ENCODE measurements around the gene UPK1A. TPM values are rescaled to one million over a fixed set of nuclear protein-coding genes. Genes with fewer than 3 reads are reported as not detected.

The UPK1A gene
- total and polyA plus RNA-seq, 10 of the 15 experiments (the other 5 are each of a cell fraction or from before 2014, with no cell fraction given): 0.15 to 1.9 (median 0.26) TPM; not detected in 7

DNA sequence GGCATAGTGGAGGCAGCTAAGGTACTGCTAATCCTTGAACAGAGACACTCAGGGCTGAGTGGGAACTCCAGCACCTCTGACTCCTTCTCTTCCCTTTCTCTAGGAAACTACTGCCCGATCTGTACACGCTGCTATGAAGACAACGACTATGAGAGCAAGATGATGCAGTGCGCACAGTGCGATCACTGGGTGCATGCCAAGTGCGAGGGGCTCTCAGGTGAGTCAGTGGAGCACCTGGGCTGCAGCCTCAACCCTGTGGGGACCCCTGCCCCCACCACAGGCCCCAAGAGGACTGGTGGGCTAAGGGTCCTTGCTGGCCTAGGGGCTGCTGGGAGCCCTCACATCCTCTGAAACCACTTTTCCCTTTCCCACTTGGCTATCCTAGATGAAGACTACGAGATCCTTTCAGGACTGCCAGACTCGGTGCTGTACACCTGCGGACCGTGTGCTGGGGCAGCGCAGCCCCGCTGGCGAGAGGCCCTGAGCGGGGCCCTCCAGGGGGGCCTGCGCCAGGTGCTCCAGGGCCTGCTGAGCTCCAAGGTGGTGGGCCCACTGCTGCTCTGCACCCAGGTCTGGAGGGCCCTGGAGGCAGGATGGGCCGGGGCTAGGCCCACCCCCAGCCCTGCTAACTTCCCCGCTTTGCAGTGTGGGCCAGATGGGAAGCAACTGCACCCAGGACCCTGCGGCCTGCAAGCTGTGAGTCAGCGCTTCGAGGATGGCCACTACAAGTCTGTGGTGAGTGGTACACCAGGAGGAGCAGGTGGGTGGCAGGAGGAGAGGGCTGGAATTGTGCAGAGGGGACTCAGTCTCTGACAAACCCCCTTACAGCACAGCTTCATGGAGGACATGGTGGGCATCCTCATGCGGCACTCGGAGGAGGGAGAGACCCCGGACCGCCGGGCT lies 61.0 kb downstream of the UPK1A start (continued):
- no peak for TF ChIP-seq ZSCAN29 (IDR thresholded peaks at IDR 0.05)
- TF ChIP-seq PML (IDR thresholded peaks at IDR 0.05; ENCODE audit: low read length): no peak
- TF ChIP-seq HCFC1 (IDR thresholded peaks at IDR 0.05; ENCODE audit: low read length): no peak
- no peak for TF ChIP-seq ZNF217 (IDR thresholded peaks at IDR 0.05)
- TF ChIP-seq NR2C1 (IDR thresholded peaks at IDR 0.05): no peak
- TF ChIP-seq, protein P1, sequence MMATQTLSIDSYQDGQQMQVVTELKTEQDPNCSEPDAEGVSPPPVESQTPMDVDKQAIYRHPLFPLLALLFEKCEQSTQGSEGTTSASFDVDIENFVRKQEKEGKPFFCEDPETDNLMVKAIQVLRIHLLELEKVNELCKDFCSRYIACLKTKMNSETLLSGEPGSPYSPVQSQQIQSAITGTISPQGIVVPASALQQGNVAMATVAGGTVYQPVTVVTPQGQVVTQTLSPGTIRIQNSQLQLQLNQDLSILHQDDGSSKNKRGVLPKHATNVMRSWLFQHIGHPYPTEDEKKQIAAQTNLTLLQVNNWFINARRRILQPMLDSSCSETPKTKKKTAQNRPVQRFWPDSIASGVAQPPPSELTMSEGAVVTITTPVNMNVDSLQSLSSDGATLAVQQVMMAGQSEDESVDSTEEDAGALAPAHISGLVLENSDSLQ (IDR thresholded peaks at IDR 0.05): no peak
- TF ChIP-seq CBX3 (IDR thresholded peaks at IDR 0.05; ENCODE audit: borderline replicate concordance, low read depth): no peak
- no peak for TF ChIP-seq STAT1 (conservative IDR thresholded peaks at IDR 0.05)
- TF ChIP-seq ETV6 (conservative IDR thresholded peaks at IDR 0.05 in 1 of 2, IDR thresholded peaks at IDR 0.05 in 1 of 2; ENCODE audit: borderline replicate concordance in 1 of 2, low read depth in 1 of 2): no peak

Other genes starting within 250 kb of the UPK1A start
Only the 7 nearest of the 28 such genes appear.
- gene HAUS5, start 53.8 kb upstream of the UPK1A start, total RNA-seq (2014; rRNA removed): 25.7 and 28.0 TPM in 2 replicates
- 8.6 and 8.9 TPM in 2 replicates for gene HAUS5, start 53.8 kb upstream of the UPK1A start, total RNA-seq (2014; rRNA removed; fragmentation: Illumina TruSeq; extraction: Trizol)
- 32.6 and 34.9 TPM in 2 replicates for gene HAUS5, start 53.8 kb upstream of the UPK1A start, total RNA-seq (2021)
- gene HAUS5, start 53.8 kb upstream of the UPK1A start, polyA plus RNA-seq (2011; rRNA removed): 7.9 and 9.7 TPM in 2 replicates
- gene HAUS5, start 53.8 kb upstream of the UPK1A start, polyA plus RNA-seq (2014; fragmentation: Illumina TruSeq; extraction: Trizol): 5.1 and 7.6 TPM in 2 replicates
- gene HAUS5, start 53.8 kb upstream of the UPK1A start, polyA plus RNA-seq (2014; fragmentation: Nextera tagmentation; extraction: Ambion mirVana): 1 to 10 TPM; 3.1 to 3.6 TPM
- gene HAUS5, start 53.8 kb upstream of the UPK1A start, polyA plus RNA-seq (2014; rRNA removed): 25.5 and 28.5 TPM in 2 replicates
- 10 to 100 TPM; 31.3 to 32.0 TPM for gene HAUS5, start 53.8 kb upstream of the UPK1A start, polyA plus RNA-seq (2016; fragmentation: Nextera tagmentation; extraction: Ambion mirVana)
- gene RBM42, start 37.5 kb upstream of the UPK1A start, total RNA-seq (2014; rRNA removed): 53.9 and 58.8 TPM in 2 replicates
- 20.5 and 23.8 TPM in 2 replicates for gene RBM42, start 37.5 kb upstream of the UPK1A start, total RNA-seq (2014; rRNA removed; fragmentation: Illumina TruSeq; extraction: Trizol)
- 94.6 and 105 TPM in 2 replicates for gene RBM42, start 37.5 kb upstream of the UPK1A start, total RNA-seq (2021)
- gene RBM42, start 37.5 kb upstream of the UPK1A start, polyA plus RNA-seq (2011; rRNA removed): 16.6 and 38.3 TPM in 2 replicates
- gene RBM42, start 37.5 kb upstream of the UPK1A start, polyA plus RNA-seq (2014; fragmentation: Illumina TruSeq; extraction: Trizol): 4.0 and 16.3 TPM in 2 replicates
- gene RBM42, start 37.5 kb upstream of the UPK1A start, polyA plus RNA-seq (2014; fragmentation: Nextera tagmentation; extraction: Ambion mirVana): 10 to 100 TPM in 1 of 2 experiments, 1 to 10 TPM in 1; 4.2 to 11.1 TPM
- 68.4 and 83.3 TPM in 2 replicates for gene RBM42, start 37.5 kb upstream of the UPK1A start, polyA plus RNA-seq (2014; rRNA removed)
- gene RBM42, start 37.5 kb upstream of the UPK1A start, polyA plus RNA-seq (2016; fragmentation: Nextera tagmentation; extraction: Ambion mirVana): 100 to 1,000 TPM; 105 to 117 TPM
- gene ETV2, start 24.8 kb upstream of the UPK1A start, total RNA-seq (2014; rRNA removed): 0.82 and 1.1 TPM in 2 replicates
- gene ETV2, start 24.8 kb upstream of the UPK1A start, total RNA-seq (2014; rRNA removed; fragmentation: Illumina TruSeq; extraction: Trizol): 0.18 and 0.22 TPM in 2 replicates
- 0.93 and 1.3 TPM in 2 replicates for gene ETV2, start 24.8 kb upstream of the UPK1A start, total RNA-seq (2021)
- gene ETV2, start 24.8 kb upstream of the UPK1A start, polyA plus RNA-seq (2011; rRNA removed): 0.19 and 0.46 TPM in 2 replicates
- not detected in 2 replicates for gene ETV2, start 24.8 kb upstream of the UPK1A start, polyA plus RNA-seq (2014; fragmentation: Illumina TruSeq; extraction: Trizol)
- under 1 TPM; 0.10 to 0.13 TPM for gene ETV2, start 24.8 kb upstream of the UPK1A start, polyA plus RNA-seq (2014; fragmentation: Nextera tagmentation; extraction: Ambion mirVana)
- gene ETV2, start 24.8 kb upstream of the UPK1A start, polyA plus RNA-seq (2014; rRNA removed): 1.2 and 1.4 TPM in 2 replicates
- gene ETV2, start 24.8 kb upstream of the UPK1A start, polyA plus RNA-seq (2016; fragmentation: Nextera tagmentation; extraction: Ambion mirVana): under 1 TPM; 0.54 to 0.66 TPM
- gene COX6B1, start 18.2 kb upstream of the UPK1A start, total RNA-seq (2014; rRNA removed): 813 and 819 TPM in 2 replicates
- 691 and 694 TPM in 2 replicates for gene COX6B1, start 18.2 kb upstream of the UPK1A start, total RNA-seq (2014; rRNA removed; fragmentation: Illumina TruSeq; extraction: Trizol)
- 500 and 540 TPM in 2 replicates for gene COX6B1, start 18.2 kb upstream of the UPK1A start, total RNA-seq (2021)
- 503 and 834 TPM in 2 replicates for gene COX6B1, start 18.2 kb upstream of the UPK1A start, polyA plus RNA-seq (2011; rRNA removed)
- gene COX6B1, start 18.2 kb upstream of the UPK1A start, polyA plus RNA-seq (2014; fragmentation: Illumina TruSeq; extraction: Trizol): 764 and 890 TPM in 2 replicates
- 1,000 to 10,000 TPM; 1,597 to 1,700 TPM for gene COX6B1, start 18.2 kb upstream of the UPK1A start, polyA plus RNA-seq (2014; fragmentation: Nextera tagmentation; extraction: Ambion mirVana)
- 822 and 846 TPM in 2 replicates for gene COX6B1, start 18.2 kb upstream of the UPK1A start, polyA plus RNA-seq (2014; rRNA removed)
- gene COX6B1, start 18.2 kb upstream of the UPK1A start, polyA plus RNA-seq (2016; fragmentation: Nextera tagmentation; extraction: Ambion mirVana): 100 to 1,000 TPM; 912 to 984 TPM
- 11.0 and 13.9 TPM in 2 replicates for gene ZBTB32, start 38.0 kb downstream of the UPK1A start, total RNA-seq (2014; rRNA removed)
- gene ZBTB32, start 38.0 kb downstream of the UPK1A start, total RNA-seq (2014; rRNA removed; fragmentation: Illumina TruSeq; extraction: Trizol): 11.0 and 11.4 TPM in 2 replicates
- 45.6 and 46.7 TPM in 2 replicates for gene ZBTB32, start 38.0 kb downstream of the UPK1A start, total RNA-seq (2021)
- gene ZBTB32, start 38.0 kb downstream of the UPK1A start, polyA plus RNA-seq (2011; rRNA removed): 10.2 and 18.2 TPM in 2 replicates
- 6.2 and 13.2 TPM in 2 replicates for gene ZBTB32, start 38.0 kb downstream of the UPK1A start, polyA plus RNA-seq (2014; fragmentation: Illumina TruSeq; extraction: Trizol)
- 1 to 10 TPM; 1.0 to 3.6 TPM for gene ZBTB32, start 38.0 kb downstream of the UPK1A start, polyA plus RNA-seq (2014; fragmentation: Nextera tagmentation; extraction: Ambion mirVana)
- gene ZBTB32, start 38.0 kb downstream of the UPK1A start, polyA plus RNA-seq (2014; rRNA removed): 34.7 and 36.7 TPM in 2 replicates
- gene ZBTB32, start 38.0 kb downstream of the UPK1A start, polyA plus RNA-seq (2016; fragmentation: Nextera tagmentation; extraction: Ambion mirVana): 10 to 100 TPM; 32.4 to 36.4 TPM
- 5.3 and 7.8 TPM in 2 replicates for gene KMT2B, start 51.5 kb downstream of the UPK1A start, total RNA-seq (2014; rRNA removed)
- 3.8 and 3.9 TPM in 2 replicates for gene KMT2B, start 51.5 kb downstream of the UPK1A start, total RNA-seq (2014; rRNA removed; fragmentation: Illumina TruSeq; extraction: Trizol)
- 35.3 and 35.6 TPM in 2 replicates for gene KMT2B, start 51.5 kb downstream of the UPK1A start, total RNA-seq (2021)
- 6.8 and 14.9 TPM in 2 replicates for gene KMT2B, start 51.5 kb downstream of the UPK1A start, polyA plus RNA-seq (2011; rRNA removed)
- 7.6 and 14.7 TPM in 2 replicates for gene KMT2B, start 51.5 kb downstream of the UPK1A start, polyA plus RNA-seq (2014; fragmentation: Illumina TruSeq; extraction: Trizol)
- under 1 TPM; 0.71 to 0.91 TPM for gene KMT2B, start 51.5 kb downstream of the UPK1A start, polyA plus RNA-seq (2014; fragmentation: Nextera tagmentation; extraction: Ambion mirVana)
- 21.9 and 23.0 TPM in 2 replicates for gene KMT2B, start 51.5 kb downstream of the UPK1A start, polyA plus RNA-seq (2014; rRNA removed)
- gene KMT2B, start 51.5 kb downstream of the UPK1A start, polyA plus RNA-seq (2016; fragmentation: Nextera tagmentation; extraction: Ambion mirVana): 1 to 10 TPM; 4.0 to 4.1 TPM
- gene IGFLR1, start 75.9 kb downstream of the UPK1A start, total RNA-seq (2014; rRNA removed): 27.2 and 28.7 TPM in 2 replicates
- 8.3 and 9.1 TPM in 2 replicates for gene IGFLR1, start 75.9 kb downstream of the UPK1A start, total RNA-seq (2014; rRNA removed; fragmentation: Illumina TruSeq; extraction: Trizol)
- 35.3 and 41.7 TPM in 2 replicates for gene IGFLR1, start 75.9 kb downstream of the UPK1A start, total RNA-seq (2021)
- 10.1 and 22.4 TPM in 2 replicates for gene IGFLR1, start 75.9 kb downstream of the UPK1A start, polyA plus RNA-seq (2011; rRNA removed)
- 5.9 and 8.7 TPM in 2 replicates for gene IGFLR1, start 75.9 kb downstream of the UPK1A start, polyA plus RNA-seq (2014; fragmentation: Illumina TruSeq; extraction: Trizol)
- gene IGFLR1, start 75.9 kb downstream of the UPK1A start, polyA plus RNA-seq (2014; fragmentation: Nextera tagmentation; extraction: Ambion mirVana): 10 to 100 TPM in 1 of 2 experiments, 1 to 10 TPM in 1; 2.5 to 11.9 TPM
- 39.9 and 47.9 TPM in 2 replicates for gene IGFLR1, start 75.9 kb downstream of the UPK1A start, polyA plus RNA-seq (2014; rRNA removed)
- gene IGFLR1, start 75.9 kb downstream of the UPK1A start, polyA plus RNA-seq (2016; fragmentation: Nextera tagmentation; extraction: Ambion mirVana): 10 to 100 TPM; 36.4 to 36.8 TPM